ENCODE results near the gene ST3GAL6. TPM values are rescaled to one million over a fixed set of nuclear protein-coding genes. Genes with fewer than 3 reads are reported as not detected.
A peak's percentile ranks its signal among the peaks of the same experiment; 100 is the strongest.

ST3GAL6 gene
- total and polyA plus RNA-seq, 2 of the 13 experiments (the other 11 are each of a cell fraction or from before 2014, with no cell fraction given): 17.5 to 23.2 TPM

- TF ChIP-seq ZKSCAN8 (CRISPR knock-in tag; IDR thresholded peaks at IDR 0.05; ENCODE audit: borderline replicate concordance) (no peak), E2F5 (CRISPR knock-in tag; conservative IDR thresholded peaks at IDR 0.05) (no peak), ZNF362 (CRISPR knock-in tag; IDR thresholded peaks at IDR 0.05; ENCODE audit: borderline replicate concordance) (peak; percentile 58; the same call in 1 of the 2 replicates), ZNF225 (CRISPR knock-in tag; IDR thresholded peaks at IDR 0.05) (no peak), EP300 (IDR thresholded peaks at IDR 0.05; ENCODE audit: low read depth in 2 of 2, low read length in 2 of 2) (peak in 1 of 2 experiments; percentile 10; a peak in 1 of 4 replicates), EP300 (CRISPR knock-in tag; IDR thresholded peaks at IDR 0.05; ENCODE audit: borderline replicate concordance) (no peak), ZNF569 (CRISPR knock-in tag; IDR thresholded peaks at IDR 0.05; ENCODE audit: borderline replicate concordance) (no peak), HIC2 (CRISPR knock-in tag; IDR thresholded peaks at IDR 0.05; ENCODE audit: low read depth) (no peak; the same call in 1 of the 2 replicates), ZNF3 (CRISPR knock-in tag; IDR thresholded peaks at IDR 0.05) (no peak), SMARCE1 (IDR thresholded peaks at IDR 0.05; ENCODE audit: borderline replicate concordance) (no peak), CEBPG (CRISPR knock-in tag; IDR thresholded peaks at IDR 0.05) (no peak), SRY (CRISPR knock-in tag; IDR thresholded peaks at IDR 0.05) (no peak), TIGD3 (CRISPR knock-in tag; IDR thresholded peaks at IDR 0.05; ENCODE audit: borderline replicate concordance) (no peak), HMGXB4 (CRISPR knock-in tag; IDR thresholded peaks at IDR 0.05; ENCODE audit: borderline replicate concordance in 1 of 2, low read depth in 1 of 2) (0 out of 4 replicates have a peak, but pooled peaks of 1 of the 2 experiments have one; percentile 58), NPAS2 (CRISPR knock-in tag; IDR thresholded peaks at IDR 0.05; ENCODE audit: borderline replicate concordance) (no peak), HOMEZ (CRISPR knock-in tag; IDR thresholded peaks at IDR 0.05; ENCODE audit: low read depth) (0 out of 2 replicates have a peak, but pooled peaks have one; percentile 19), LRRFIP1 (CRISPR knock-in tag; conservative IDR thresholded peaks at IDR 0.05) (no peak)
Observed at GRCh38 chr3:98731720-98732285, 31.3 kb upstream of the ST3GAL6 start (continued).
